Measurements from ENCODE around the gene MPI. TPM values are rescaled to one million over a fixed set of nuclear protein-coding genes. Genes with fewer than 3 reads are reported as not detected.

MPI gene
- 27.7 and 30.2 TPM in 2 replicates for total RNA-seq

GRCh38 chr15:74889883-74890664, at the start of gene MPI:
TSS of gene MPI (plus strand) at chr15:74890042. CDS start at chr15:74890074, 32 bp downstream.

GRCh38 chr15:74842581-74843444, 47.0 kb upstream of the MPI start, which contains the start of gene ULK3:
TSS of gene ULK3 (minus strand) at chr15:74843156. CDS start at chr15:74843105, 51 bp downstream.

GRCh38 chr15:74873036-74873755, 16.6 kb upstream of the MPI start, which contains the start of gene SCAMP2:
TSS of gene SCAMP2 (minus strand) at chr15:74873365. CDS start at chr15:74873255, 110 bp downstream.

GRCh38 chr15:74906450-74907162, 16.8 kb downstream of the MPI start, which contains the start of gene FAM219B:
TSS of gene FAM219B (minus strand) at chr15:74906851. CDS start at chr15:74906800, 51 bp downstream.

GRCh38 chr15:74937590-74938371, 47.9 kb downstream of the MPI start, which contains the start of gene COX5A:
TSS of gene COX5A (minus strand) at chr15:74938073. CDS start at chr15:74938014, 59 bp downstream.

Other genes starting within 250 kb of the MPI start
- 17.9 and 19.4 TPM in 2 replicates for gene EDC3, start 194.0 kb upstream of the MPI start, total RNA-seq
- gene CYP1A1, start 164.5 kb upstream of the MPI start, total RNA-seq = 47.1 and 65.0 TPM in 2 replicates
- not detected in 2 replicates for gene CYP1A2, start 141.2 kb upstream of the MPI start, total RNA-seq
- gene CSK, start 108.0 kb upstream of the MPI start, total RNA-seq = 21.7 and 30.5 TPM in 2 replicates
- not detected in 2 replicates for gene LMAN1L, start 77.2 kb upstream of the MPI start, total RNA-seq
- gene CPLX3, start 63.4 kb upstream of the MPI start, total RNA-seq = not detected in 2 replicates
- gene ULK3, start 46.9 kb upstream of the MPI start, total RNA-seq = 19.6 and 22.0 TPM in 2 replicates
- gene SCAMP2, start 16.7 kb upstream of the MPI start, total RNA-seq = 17.0 and 19.7 TPM in 2 replicates
- 32.8 and 41.5 TPM in 2 replicates for gene FAM219B, start 16.8 kb downstream of the MPI start, total RNA-seq
- gene COX5A, start 48.0 kb downstream of the MPI start, total RNA-seq = 50.9 and 62.0 TPM in 2 replicates
- 20.0 and 29.3 TPM in 2 replicates for gene RPP25, start 66.7 kb downstream of the MPI start, total RNA-seq
- gene SCAMP5, start 105.5 kb downstream of the MPI start, total RNA-seq = 8.5 and 11.8 TPM in 2 replicates
- 6.1 and 6.4 TPM in 2 replicates for gene PPCDC, start 133.5 kb downstream of the MPI start, total RNA-seq

All from dermis lymphatic vessel endothelial cell (primary cell).